ENCODE data around the gene ADRB1. TPM values are rescaled to one million over a fixed set of nuclear protein-coding genes. Genes with fewer than 3 reads are reported as not detected.

The ADRB1 gene
- total and polyA plus RNA-seq, 2 donors from 2014 or later = 0.72 to 1.4 TPM

DNA sequence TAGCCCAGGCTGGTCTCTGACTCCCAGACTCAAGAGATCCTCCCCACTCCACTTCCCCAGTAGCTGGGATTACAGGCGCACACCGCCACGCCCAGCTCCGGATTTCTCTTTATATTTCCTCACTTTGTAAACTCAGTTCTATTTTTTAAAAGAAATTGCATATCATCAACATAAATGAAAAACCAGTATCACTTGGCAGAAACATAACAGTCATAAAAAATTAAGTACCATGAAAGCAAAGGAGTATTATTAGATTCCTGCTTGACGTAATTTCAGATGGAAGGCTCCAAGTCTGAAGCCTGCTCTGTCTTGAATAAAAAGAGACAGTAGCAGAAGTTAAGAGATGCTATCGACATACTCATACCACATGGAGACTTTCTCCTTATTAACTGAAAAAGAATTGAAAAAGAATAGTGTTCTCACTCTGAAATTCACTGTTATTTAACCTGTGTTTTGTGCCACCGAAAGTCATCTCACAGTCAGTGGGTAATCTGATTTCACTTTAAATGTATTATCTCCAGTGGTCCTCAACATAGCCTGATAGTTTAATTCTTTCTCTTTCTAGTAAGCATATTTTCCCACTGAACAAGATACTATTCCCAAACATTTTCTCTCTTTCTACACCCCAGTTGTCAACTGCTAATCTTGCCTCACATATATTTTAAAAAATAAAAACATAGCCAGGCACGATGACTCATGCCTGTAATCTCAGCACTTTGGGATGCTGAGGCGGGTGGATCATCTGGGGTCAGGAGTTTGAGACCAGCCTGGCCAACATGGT lies 40.3 kb upstream of the ADRB1 start:
- Histone ChIP-seq H3K27me3 (ENCODE audit: control insufficient read depth, insufficient read depth, low read length) (no peaks in the 10 kb centered on the region), H3K4me3 (ENCODE audit: low read length in 3 of 3) (no peak overlapping the region), H3K9me3 (ENCODE audit: control insufficient read depth in 2 of 3, insufficient read depth in 1 of 3, low read length in 3 of 3) (no peaks in the 10 kb centered on the region), H3K27ac (ENCODE audit: low read depth in 2 of 2, low read length in 2 of 2) (no peak overlapping the region), H3K4me1 (ENCODE audit: control insufficient read depth in 2 of 3, insufficient read depth in 2 of 3, low read depth in 1 of 3, low read length in 3 of 3) (no peaks in the 10 kb centered on the region), H3K9ac (ENCODE audit: low read length in 3 of 3) (no peak overlapping the region), H3K36me3 (ENCODE audit: control insufficient read depth in 2 of 3, insufficient read depth in 3 of 3, low read length in 3 of 3) (no peaks in the 10 kb centered on the region)
- TF ChIP-seq CTCF (IDR thresholded peaks at IDR 0.05; ENCODE audit: borderline replicate concordance, extremely low read depth, insufficient read depth) = no peak
- no peak for DNase-seq
- intact Hi-C loops (cut with DNase I) = no loop called here
- FAIRE-seq = no peak

GRCh38 chr10:114009281-114009996 lies 34.2 kb upstream of the ADRB1 start:
- DNase-seq = no peak
- Histone ChIP-seq H3K27me3 (ENCODE audit: control insufficient read depth, insufficient read depth, low read length) (no peaks in the 10 kb centered on the region), H3K36me3 (ENCODE audit: control insufficient read depth in 2 of 3, insufficient read depth in 3 of 3, low read length in 3 of 3) (no peaks in the 10 kb centered on the region), H3K9ac (ENCODE audit: low read length in 3 of 3) (no peak overlapping the region), H3K9me3 (ENCODE audit: control insufficient read depth in 2 of 3, insufficient read depth in 1 of 3, low read length in 3 of 3) (no peaks in the 10 kb centered on the region), H3K4me3 (ENCODE audit: low read length in 3 of 3) (no peak overlapping the region), H3K27ac (ENCODE audit: low read depth in 2 of 2, low read length in 2 of 2) (no peak overlapping the region), H3K4me1 (ENCODE audit: control insufficient read depth in 2 of 3, insufficient read depth in 2 of 3, low read depth in 1 of 3, low read length in 3 of 3) (no peaks in the 10 kb centered on the region)
- FAIRE-seq = no peak
- intact Hi-C loops (cut with DNase I) = no loop called here
- no peak for TF ChIP-seq CTCF (IDR thresholded peaks at IDR 0.05; ENCODE audit: borderline replicate concordance, extremely low read depth, insufficient read depth)

DNA sequence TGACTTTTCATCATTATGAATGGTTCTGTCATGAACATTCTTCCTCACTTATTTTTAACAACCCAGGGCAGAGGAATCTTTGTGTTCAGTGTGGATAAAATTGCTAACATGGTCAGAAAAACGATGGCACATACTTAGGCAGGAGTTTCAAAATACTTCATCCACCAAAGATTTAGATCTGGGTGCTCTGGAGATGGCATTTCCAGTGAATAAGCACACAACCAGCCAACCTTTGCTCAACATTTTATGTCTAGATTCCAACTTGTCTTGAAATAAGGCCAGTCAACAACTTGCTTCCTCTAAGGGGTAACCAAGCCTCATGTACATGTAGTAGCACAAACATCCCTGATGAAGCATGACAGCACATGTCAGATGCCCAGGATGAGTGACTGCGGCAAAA lies 33.4 kb upstream of the ADRB1 start:
- Histone ChIP-seq H3K27ac (ENCODE audit: low read depth in 2 of 2, low read length in 2 of 2) (no peak overlapping the region), H3K9me3 (ENCODE audit: control insufficient read depth in 2 of 3, insufficient read depth in 1 of 3, low read length in 3 of 3) (no peaks in the 10 kb centered on the region), H3K4me1 (ENCODE audit: control insufficient read depth in 2 of 3, insufficient read depth in 2 of 3, low read depth in 1 of 3, low read length in 3 of 3) (no peaks in the 10 kb centered on the region), H3K4me3 (ENCODE audit: low read length in 3 of 3) (no peak overlapping the region), H3K36me3 (ENCODE audit: control insufficient read depth in 2 of 3, insufficient read depth in 3 of 3, low read length in 3 of 3) (no peaks in the 10 kb centered on the region), H3K27me3 (ENCODE audit: control insufficient read depth, insufficient read depth, low read length) (no peaks in the 10 kb centered on the region), H3K9ac (ENCODE audit: low read length in 3 of 3) (no peak overlapping the region)
- no peak for FAIRE-seq
- intact Hi-C loops (cut with DNase I) = no loop called here
- TF ChIP-seq CTCF (IDR thresholded peaks at IDR 0.05; ENCODE audit: borderline replicate concordance, extremely low read depth, insufficient read depth) = no peak
- no peak for DNase-seq
